Right lung (tissue), 5 donors: ENCODE results near the gene DPYD. TPM values are rescaled to one million over a fixed set of nuclear protein-coding genes. Genes with fewer than 3 reads are reported as not detected.

Experiments
- DNase-seq, 2 donors: peaks; one replicate each; pipeline ENCODE4 v3.0.0-alpha.2; 2013
- polyA plus RNA-seq, 5 donors: library from polyadenylated mRNA; unstranded; fragments of 120-200 nt; gene quantifications; one replicate each; pipeline versions ENCODE4 v1.2.1 to v1.2.3, GENCODE V29; 2013; ENCODE audit warnings: inconsistent platforms in 1 of 5, low replicate concordance in 1 of 5; ENCODE audit not compliant: insufficient read length in 5 of 5, insufficient read depth in 1 of 5

DPYD gene
- polyA plus RNA-seq, 5 donors = 19.1 to 33.5 (median 25.1) TPM

DNA sequence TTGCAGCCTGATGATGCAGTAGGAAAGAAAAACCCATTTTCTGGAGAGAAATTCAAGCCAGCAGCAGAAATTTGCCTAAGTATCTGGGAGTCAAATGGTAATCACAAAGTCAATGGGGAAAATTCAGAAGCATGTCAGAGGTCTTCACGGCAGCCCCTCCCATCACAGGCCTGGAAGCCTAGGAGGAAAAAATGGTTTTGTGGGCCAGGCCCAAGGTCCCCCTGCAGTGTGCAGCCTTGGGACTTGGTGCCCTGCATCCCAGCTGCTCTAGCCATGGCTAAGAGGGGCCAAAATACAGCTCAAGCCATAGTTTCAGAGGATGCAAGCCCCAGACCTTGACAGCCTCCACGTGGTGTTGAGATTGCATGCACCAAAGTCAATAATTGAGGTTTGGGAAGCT is 864.4 kb downstream of the DPYD start:
- no peak for DNase-seq

DNA sequence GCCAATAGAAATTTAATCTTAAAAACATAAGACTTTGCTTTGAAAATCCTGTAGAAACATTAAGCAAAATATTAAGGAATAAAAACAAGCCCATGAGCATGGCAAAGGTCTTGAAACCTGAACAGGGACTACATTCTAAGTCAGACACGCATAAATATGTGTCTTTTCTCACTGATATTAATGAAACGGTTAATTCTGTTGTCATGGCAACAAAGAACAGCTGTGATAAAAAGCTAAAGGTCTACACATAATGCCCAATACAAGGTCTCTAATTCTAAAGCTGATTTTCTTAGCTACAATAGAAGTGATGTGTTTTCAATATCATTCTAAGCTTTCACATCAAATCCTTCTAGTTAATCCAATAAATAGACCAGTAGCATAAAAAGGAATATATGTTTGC is 867.6 kb downstream of the DPYD start:
- DNase-seq = no peak

DNA sequence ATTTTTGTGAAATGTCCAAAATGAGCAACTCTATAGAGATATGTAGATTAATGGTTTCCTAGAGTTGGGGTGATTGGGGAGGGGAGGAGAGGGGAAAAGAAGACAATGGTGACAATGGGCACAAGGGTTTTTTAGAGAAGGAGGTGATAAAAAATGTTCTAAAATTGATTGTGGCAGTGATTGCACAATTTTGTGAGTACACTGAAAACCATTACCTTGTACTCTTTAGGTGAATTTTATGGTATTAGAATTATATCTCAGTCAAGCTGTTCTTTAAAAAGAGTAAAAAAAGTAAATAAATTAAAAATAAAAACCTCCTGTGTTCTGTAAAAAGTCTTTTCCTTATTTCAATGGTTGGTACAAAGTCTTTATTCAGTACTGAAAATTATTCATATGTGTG is 869.0 kb downstream of the DPYD start:
- DNase-seq = no peak

DNA sequence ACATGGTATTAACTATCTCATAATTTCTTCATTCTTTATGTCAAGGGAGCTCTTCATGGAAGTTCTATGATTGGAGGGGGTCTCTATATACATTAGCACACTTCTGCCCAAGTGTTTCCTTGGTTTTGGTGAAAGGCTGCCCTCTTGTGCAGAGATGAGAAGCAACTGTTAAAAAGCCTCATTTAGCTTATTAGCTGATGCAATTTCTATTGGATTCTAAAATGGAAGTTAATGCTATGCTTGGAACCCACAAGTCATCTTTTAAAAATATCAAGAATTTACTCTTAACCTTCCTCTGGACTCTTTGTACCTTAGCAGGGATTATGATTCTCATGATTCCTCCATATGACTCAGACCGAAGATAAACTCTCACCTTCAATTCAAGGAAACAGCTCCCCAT is 870.3 kb downstream of the DPYD start:
- no peak for DNase-seq

DNA sequence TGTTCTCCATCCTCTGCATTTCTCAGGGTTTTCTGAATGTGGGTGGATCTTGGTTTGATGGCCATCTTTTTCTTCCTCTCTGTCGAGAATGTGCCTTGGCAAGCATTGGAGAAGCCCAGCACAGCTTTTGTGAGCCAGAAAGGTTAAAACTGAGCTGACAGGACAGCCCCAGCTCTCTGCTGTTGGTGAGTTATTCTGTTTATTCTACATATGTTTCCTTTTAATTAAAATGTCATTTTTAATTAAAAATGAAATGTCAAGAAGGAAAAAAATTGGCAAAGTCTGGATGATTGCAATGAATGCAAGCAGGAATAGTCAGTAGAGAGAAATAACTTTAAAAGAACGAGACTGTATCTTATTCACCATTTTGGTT is 873.4 kb downstream of the DPYD start:
- DNase-seq = no peak

DNA sequence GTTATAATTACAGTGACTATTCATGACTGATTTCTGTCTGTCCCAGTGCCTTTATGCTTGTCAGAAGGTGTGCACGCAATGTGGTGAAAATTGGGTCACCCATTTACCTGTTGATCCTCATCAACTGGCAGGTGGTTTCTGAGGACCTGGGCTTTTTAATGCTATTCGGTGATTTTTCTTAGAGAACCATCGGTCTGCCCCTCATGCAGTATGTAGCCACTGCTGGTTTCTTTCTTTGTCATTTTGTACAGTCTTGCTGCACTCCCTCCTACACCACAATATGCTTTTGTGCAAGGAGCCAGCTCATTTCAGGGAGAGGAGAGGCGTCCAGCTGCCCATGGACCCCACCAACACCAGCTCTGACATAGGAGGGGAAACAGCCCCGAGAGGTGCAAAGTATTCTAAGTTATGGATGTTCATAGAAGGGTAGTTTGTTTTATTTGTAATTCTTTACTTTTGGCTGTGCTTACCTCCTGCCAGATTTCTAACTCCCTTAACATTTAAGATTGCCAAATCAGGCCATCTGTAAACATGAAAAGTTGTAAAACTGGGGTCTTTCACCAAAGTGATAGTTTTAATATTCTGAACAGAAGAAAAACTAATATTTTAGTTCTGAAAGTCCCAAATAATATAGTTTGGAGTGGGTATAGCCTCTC is 873.9 kb downstream of the DPYD start:
- DNase-seq = no peak

DNA sequence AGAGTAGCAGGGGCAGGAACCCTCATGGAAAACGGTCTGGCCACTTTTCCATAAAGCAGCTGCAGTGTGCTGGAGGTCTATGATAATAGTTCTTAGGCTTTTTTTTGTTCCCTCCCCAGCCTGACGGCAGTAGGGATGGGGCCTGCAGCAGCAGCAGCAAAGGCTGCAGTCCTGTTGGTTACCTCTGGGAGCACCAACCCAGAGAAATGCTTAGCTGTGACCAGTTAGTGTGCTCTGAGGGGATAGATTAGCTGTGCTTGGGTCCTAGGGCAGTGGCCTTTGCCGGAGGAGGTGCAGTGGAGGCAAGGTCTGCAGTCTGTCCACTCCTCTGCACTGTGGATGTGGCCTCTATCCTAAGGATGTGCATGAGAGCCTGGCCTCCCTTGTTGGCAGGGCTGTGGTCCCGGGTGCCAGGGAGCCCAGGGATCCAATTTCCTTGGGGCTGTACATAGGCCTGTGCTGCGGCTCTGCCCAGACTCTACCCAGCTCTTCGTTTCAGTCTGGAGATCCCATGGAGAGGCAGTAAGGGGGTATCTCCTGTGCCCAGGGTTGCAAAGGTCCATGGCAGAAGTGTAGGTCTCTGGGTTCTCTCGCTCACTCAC is 876.6 kb downstream of the DPYD start:
- no peak for DNase-seq

DNA sequence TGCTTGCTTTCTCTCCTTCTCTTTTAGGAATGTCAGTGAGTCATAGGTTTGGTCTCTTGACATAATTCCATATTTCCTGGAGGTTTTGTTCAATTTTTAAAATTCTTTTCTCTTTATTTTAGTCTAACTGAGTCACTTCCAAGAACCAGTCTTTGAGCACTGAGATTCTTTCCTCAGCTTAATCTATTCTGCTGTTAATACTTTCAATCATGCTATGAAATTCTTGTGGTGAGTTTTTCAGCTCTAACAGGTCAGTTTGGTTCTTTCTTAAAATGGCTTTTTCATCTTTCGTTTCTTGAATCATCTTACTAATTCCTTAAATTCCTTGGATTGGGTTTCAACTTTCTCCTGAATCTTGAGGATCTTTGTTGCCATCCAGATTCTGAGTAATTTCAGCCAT is 878.3 kb downstream of the DPYD start:
- no peak for DNase-seq

DNA sequence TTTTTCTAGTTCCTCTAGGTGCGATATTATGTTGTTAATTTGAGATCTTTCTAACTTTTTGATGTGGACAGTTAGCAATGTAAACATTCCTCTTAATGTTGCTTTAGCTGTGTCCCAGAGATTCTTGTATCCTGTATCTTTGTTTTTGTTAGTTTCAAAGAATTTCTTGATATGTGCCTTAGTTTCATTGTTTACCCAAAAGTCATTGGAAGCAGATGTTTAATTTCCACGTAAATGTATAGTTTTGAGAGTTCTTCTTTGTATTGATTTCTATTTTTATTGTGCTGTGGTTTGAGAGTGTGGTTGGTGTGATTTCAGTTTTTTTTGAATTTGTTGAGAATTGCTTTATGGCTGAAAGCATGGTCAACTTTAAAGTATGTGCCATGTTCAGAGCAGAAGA is 879.8 kb downstream of the DPYD start:
- no peak for DNase-seq

DNA sequence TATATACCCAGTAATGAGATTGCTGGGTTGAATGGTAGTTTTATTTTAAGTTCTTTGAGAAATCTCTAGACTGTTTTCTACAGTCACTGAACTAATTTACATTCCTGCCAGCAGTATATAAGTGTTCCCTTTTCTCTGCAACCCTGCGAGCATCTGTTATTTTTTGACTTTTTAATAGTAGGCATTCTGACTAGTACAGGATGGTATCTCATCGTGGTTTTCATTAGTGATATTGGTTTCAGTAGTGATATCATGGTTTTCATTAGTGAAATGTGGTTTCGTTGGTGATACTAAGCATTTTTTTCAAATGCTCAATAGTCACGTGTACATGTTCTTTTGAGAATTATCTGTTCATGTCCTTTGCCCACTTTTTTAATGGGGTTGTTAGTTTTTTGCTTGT is 882.4 kb downstream of the DPYD start:
- DNase-seq = no peak

DNA sequence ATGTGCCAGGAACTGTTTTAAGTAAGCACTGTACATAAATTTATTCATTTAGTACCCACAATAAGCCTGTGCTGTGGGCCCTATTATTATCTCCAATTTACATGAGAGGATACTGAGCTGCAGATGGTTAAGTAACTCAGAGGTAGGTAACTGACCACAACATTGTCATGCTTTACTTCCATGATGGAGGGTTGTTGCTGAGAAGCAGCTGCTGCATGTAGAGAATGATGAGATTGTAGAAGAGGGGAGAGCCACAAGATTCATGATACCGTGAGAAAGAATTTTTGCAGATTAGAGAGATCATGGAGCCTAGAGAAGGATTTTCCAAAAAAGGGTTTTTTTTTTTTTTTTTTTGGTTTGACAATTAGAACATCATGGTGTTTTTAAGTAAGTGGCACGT is 886.2 kb downstream of the DPYD start:
- DNase-seq = no peak

DNA sequence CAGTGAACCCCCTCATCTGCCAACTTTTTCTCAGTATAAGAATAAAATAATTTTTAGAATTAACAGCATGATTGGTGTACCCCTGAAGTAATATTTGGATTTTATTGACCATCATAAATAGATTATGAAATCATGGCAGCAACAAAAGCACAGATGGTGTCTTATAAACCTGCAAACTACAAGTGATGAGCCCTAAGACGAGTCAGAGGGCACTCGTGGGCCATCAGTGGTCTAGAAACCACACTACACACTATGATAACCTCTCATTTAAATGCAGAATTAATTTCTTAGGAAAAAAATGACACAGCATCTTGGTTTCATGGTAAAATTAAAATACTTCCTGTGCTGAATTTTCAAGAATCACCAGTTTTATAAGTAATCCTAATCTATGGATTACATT is 886.9 kb downstream of the DPYD start:
- no peak for DNase-seq
